B cell (primary cell): Measurements from ENCODE around the gene GAD1. TPM values are rescaled to one million over a fixed set of nuclear protein-coding genes. Genes with fewer than 3 reads are reported as not detected.
A peak's percentile ranks its signal among the peaks of the same experiment; 100 is the strongest.

Source experiments
- ATAC-seq: fragments of 200-7000 bp; cut with Tn5 transposase; one replicate; pipeline ENCODE4 v1.10.0; 2021; ENCODE audit warnings: low read depth, mild to moderate bottlenecking, moderate number of reproducible peaks, moderate library complexity
- CTCF ChIA-PET: fragments of 350-600 bp; sonication (Branson Sonifier 250); formaldehyde crosslinking; loops from one replicate; lab custom pipeline; 2021; ENCODE audit warnings: antibody characterized with exemption, inconsistent platforms; lab: Charles Lee
- POLR2A ChIA-PET: fragments of 350-600 bp; sonication (Branson Sonifier 250); formaldehyde crosslinking; loops from one replicate; lab custom pipeline; 2021; ENCODE audit warnings: antibody characterized with exemption; lab: Charles Lee
- DNase-seq: peaks from one replicate; pipeline ENCODE4 v3.0.0; 2013
- H2AFZ ChIP-seq: 2 replicates; pipeline ENCODE4 v1.6.1; 2012; ENCODE audit warnings: mild to moderate bottlenecking, low read depth, low read length; ENCODE audit not compliant: insufficient read depth, poor library complexity, severe bottlenecking
- H3K27ac ChIP-seq, 2 donors: 1 replicate in 1 of 2; 2 replicates in 1 of 2; pipeline ENCODE4 v1.5.1; 2012 to 2013; ENCODE audit warnings: low read length in 2 of 2, mild to moderate bottlenecking in 2 of 2, moderate library complexity in 1 of 2
- H3K27me3 ChIP-seq, 4 experiments: fragments of 200-600 bp in 1 of 4; sonication (generic) in 1 of 4; replicated peaks in 1 of 4; 1 replicate in 2 of 4; 2 replicates in 2 of 4; pipeline versions ENCODE4 v1.6.1 to v1.7.0; 2013 to 2016; ENCODE audit warnings: low read length in 3 of 4, mild to moderate bottlenecking in 2 of 4, mixed read lengths in 1 of 4, moderate library complexity in 1 of 4; ENCODE audit not compliant: insufficient read depth in 4 of 4, control insufficient read depth in 3 of 4; ENCODE audit errors: control extremely low read depth in 1 of 4
- H3K36me3 ChIP-seq, 2 experiments: replicated peaks in 1 of 2; 1 replicate in 1 of 2; 2 replicates in 1 of 2; pipeline versions ENCODE4 v1.6.1 to v1.7.1; 2013; ENCODE audit warnings: low read length in 1 of 2; ENCODE audit not compliant: insufficient read depth in 2 of 2, control insufficient read depth in 1 of 2; ENCODE audit errors: control extremely low read depth in 1 of 2, extremely low read depth in 1 of 2
- H3K4me1 ChIP-seq, 2 donors: fragments of 200-600 bp in 1 of 2; sonication (generic) in 1 of 2; 1 replicate in 1 of 2; 2 replicates in 1 of 2; pipeline versions ENCODE4 v1.5.1 to v1.6.1; 2013 to 2017; ENCODE audit warnings: low read length in 2 of 2; ENCODE audit not compliant: control insufficient read depth in 2 of 2, insufficient read depth in 2 of 2
- H3K4me2 ChIP-seq: replicated peaks from 2 replicates; pipeline ENCODE3; 2012; ENCODE audit warnings: mild to moderate bottlenecking, low read depth, low read length; ENCODE audit not compliant: poor library complexity, severe bottlenecking
- H3K4me3 ChIP-seq, 5 experiments: fragments of 200-600 bp in 1 of 5; sonication (generic) in 1 of 5; 1 replicate in 3 of 5; 2 replicates in 2 of 5; pipeline versions ENCODE4 v1.5.1 to v1.7.0; 2011 to 2016; ENCODE audit warnings: low read length in 4 of 5, mild to moderate bottlenecking in 4 of 5, low read depth in 2 of 5, control low read depth in 1 of 5, moderate library complexity in 1 of 5; ENCODE audit not compliant: insufficient read depth in 1 of 5; ENCODE audit errors: control extremely low read depth in 1 of 5, extremely low read depth in 1 of 5
- H3K79me2 ChIP-seq: fragments of 200-600 bp; sonication (generic); one replicate; pipeline ENCODE4 v1.6.0; 2016; ENCODE audit warnings: low read length; ENCODE audit not compliant: control insufficient read depth, insufficient read depth
- H3K9ac ChIP-seq: fragments of 200-600 bp; sonication (generic); 2 replicates; pipeline ENCODE4 v1.6.1; 2017; ENCODE audit warnings: mild to moderate bottlenecking, low read length, moderate library complexity
- H3K9me3 ChIP-seq, 3 donors: one replicate each; pipeline versions ENCODE4 v1.6.1 to v1.7.1; 2013; ENCODE audit warnings: low read length in 2 of 3; ENCODE audit not compliant: control insufficient read depth in 2 of 3, insufficient read depth in 1 of 3; ENCODE audit errors: control extremely low read depth in 1 of 3
- H4K20me1 ChIP-seq: 2 replicates; pipeline ENCODE4 v1.6.0; 2012; ENCODE audit warnings: mild to moderate bottlenecking, low read length; ENCODE audit not compliant: insufficient read depth, control insufficient read depth, poor library complexity, severe bottlenecking
- H3K27ac Mint-ChIP-seq: one replicate; pipeline ENCODE4 v1.8.0; 2021; ENCODE audit warnings: mixed read lengths
- H3K27me3 Mint-ChIP-seq: one replicate; pipeline ENCODE4 v1.8.0; 2021; ENCODE audit warnings: mixed read lengths
- H3K4me1 Mint-ChIP-seq: one replicate; pipeline ENCODE4 v1.8.0; 2021; ENCODE audit warnings: mixed read lengths
- H3K4me3 Mint-ChIP-seq: one replicate; pipeline ENCODE4 v1.8.0; 2021; ENCODE audit warnings: mixed read lengths
- H3K9me3 Mint-ChIP-seq: one replicate; pipeline ENCODE4 v1.8.0; 2022; ENCODE audit warnings: mixed read lengths; ENCODE audit not compliant: insufficient read depth
- EZH2 ChIP-seq: IDR thresholded peaks from 2 replicates; pipeline ENCODE4 v1.6.1; 2012; ENCODE audit warnings: borderline replicate concordance, low read depth, mild to moderate bottlenecking, moderate library complexity, low read length; ENCODE audit not compliant: insufficient read depth, poor library complexity, severe bottlenecking
- WGBS: methylation state at CpG from one replicate; pipeline ENCODE4 v1.1.5; 2013; ENCODE audit warnings: missing lambda C conversion rate; ENCODE audit not compliant: insufficient coverage; 5-methylcytosine and 5-hydroxymethylcytosine counted together
- intact Hi-C: fragments of 100-400 bp; cut with micrococcal nuclease; formaldehyde crosslinking; loops from one replicate; pipeline ENCODE4 v1.10.0; 2022
- polyA plus RNA-seq: library from polyadenylated mRNA; depleted of rRNA; stranded (reverse); fragments of >200 nt; gene quantifications from 2 replicates; pipeline ENCODE4 v1.2.3, GENCODE V29; 2012
- total RNA-seq, 2 donors: library from RNA; stranded (reverse); fragments of 120-200 nt in 1 of 2; gene quantifications; 1 replicate in 1 of 2; 2 replicates in 1 of 2; pipeline versions ENCODE4 v1.2.3 to v1.2.4, GENCODE V29; 2013 to 2022
- TF ChIP-seq, protein P1 (sequence below): fragments of 200-600 bp; IDR thresholded peaks from one replicate; pipeline ENCODE4 v1.8.0; 2022; ENCODE audit warnings: antibody characterized with exemption, mild to moderate bottlenecking

GAD1 gene
- total and polyA plus RNA-seq, 2 donors (not counting 1 experiment from before 2014, with no cell fraction given) = not detected

DNA sequence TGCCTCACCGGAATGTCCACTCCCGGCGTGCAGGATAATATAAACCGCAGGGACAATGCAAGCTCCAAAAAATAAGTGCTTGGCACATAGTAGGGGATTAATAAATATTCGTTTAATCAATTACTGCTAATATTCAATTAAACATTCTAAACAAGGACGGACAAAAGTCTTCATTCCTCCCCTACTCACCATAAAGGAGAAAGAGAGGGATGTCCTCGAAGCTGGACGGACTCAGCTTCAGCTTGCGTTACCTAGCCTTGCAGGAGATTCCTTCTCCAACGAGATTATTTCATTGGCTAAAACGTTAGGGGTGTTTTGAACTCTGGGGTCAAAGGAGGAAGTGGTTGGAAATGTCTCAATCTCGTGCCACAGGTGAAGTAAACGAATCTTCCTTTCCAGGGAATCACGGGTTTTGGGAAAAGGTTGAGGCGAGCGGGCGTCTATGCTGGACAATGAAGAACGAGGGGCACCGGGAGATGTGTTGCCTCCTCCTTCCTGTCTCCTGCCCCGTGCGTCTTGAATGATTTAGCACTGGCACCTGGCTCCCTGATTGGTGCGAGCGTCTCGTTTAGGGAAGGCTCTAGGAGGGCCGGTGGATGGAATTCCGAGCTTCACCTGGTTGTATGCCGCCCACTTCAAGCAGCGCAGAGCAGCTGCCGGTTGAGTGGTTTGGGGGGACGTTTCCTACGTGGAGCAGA, 2.0 kb upstream of the GAD1 start:
- Histone ChIP-seq H3K9me3 (peaks cover 0 to 58% (median 2%) of the 10 kb centered on the region in 3 donors), H3K9ac (no peak overlapping the region), H4K20me1 (no peaks in the 10 kb centered on the region), H3K36me3 (no peaks in the 10 kb centered on the region), H3K4me3 (no peak overlapping the region), H3K4me1 (peaks cover 41 to 53% of the 10 kb centered on the region in 2 donors), H3K79me2 (no peaks in the 10 kb centered on the region), H2AFZ (no peak overlapping the region), H3K27ac (no peak overlapping the region), H3K4me2 (peak overlapping the region; percentile 90), H3K27me3 (peaks cover 0 to 69% (median 54%) of the 10 kb centered on the region in 4 experiments)
- intact Hi-C loops = loop anchor here (5.0 to 10.0 kb wide), 5 partner anchors 42 to 1283 kb away; partner anchors contain the start of genes ERICH2 and SP5
- WGBS = 15% methylated on average over 19 of the region's 31 CpGs
- peak; percentile 73 for TF ChIP-seq EZH2
- TF ChIP-seq, protein P1, sequence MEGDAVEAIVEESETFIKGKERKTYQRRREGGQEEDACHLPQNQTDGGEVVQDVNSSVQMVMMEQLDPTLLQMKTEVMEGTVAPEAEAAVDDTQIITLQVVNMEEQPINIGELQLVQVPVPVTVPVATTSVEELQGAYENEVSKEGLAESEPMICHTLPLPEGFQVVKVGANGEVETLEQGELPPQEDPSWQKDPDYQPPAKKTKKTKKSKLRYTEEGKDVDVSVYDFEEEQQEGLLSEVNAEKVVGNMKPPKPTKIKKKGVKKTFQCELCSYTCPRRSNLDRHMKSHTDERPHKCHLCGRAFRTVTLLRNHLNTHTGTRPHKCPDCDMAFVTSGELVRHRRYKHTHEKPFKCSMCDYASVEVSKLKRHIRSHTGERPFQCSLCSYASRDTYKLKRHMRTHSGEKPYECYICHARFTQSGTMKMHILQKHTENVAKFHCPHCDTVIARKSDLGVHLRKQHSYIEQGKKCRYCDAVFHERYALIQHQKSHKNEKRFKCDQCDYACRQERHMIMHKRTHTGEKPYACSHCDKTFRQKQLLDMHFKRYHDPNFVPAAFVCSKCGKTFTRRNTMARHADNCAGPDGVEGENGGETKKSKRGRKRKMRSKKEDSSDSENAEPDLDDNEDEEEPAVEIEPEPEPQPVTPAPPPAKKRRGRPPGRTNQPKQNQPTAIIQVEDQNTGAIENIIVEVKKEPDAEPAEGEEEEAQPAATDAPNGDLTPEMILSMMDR = no peak
- no peak for ATAC-seq
- peak overlapping the region; percentile 32 for H3K4me3 Mint-ChIP-seq
- DNase-seq = peak; percentile 32
- peaks cover 69% of the 10 kb centered on the region for H3K27me3 Mint-ChIP-seq
- CTCF ChIA-PET = interaction anchor here (1.0 to 5.5 kb wide), 4 partner anchors 12 to 454 kb away, joined by 3 to 37 read pairs (median 17); no protein-coding TSS in a partner anchor
- peak overlapping the region; percentile 15 for H3K27ac Mint-ChIP-seq
- POLR2A ChIA-PET = interaction anchor here (0.6 kb wide), 1 partner anchor 345 kb away, joined by 11 read pairs; no protein-coding TSS in a partner anchor
- peaks cover 41% of the 10 kb centered on the region for H3K4me1 Mint-ChIP-seq
- H3K9me3 Mint-ChIP-seq = no peaks in the 10 kb centered on the region

DNA sequence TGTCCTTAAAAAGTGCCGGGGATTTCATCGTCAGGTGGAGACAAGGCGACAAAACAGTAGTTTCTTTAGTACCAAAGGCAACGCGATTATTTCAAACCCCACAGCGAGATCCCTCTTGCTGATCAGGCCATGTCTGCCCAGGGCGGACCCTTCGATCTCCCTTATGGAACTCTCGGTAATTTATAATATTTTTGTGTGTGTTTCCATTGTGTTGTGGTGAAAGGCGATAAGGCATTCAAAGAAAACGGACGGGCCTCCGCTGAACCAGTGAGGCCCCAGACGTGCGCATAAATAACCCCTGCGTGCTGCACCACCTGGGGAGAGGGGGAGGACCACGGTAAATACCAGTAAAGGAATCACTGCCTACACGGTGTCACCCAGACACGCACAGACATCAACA, 1.4 kb upstream of the GAD1 start:
- peak overlapping the region; percentile 26 for H3K27ac Mint-ChIP-seq
- no peak for ATAC-seq
- H3K4me2 ChIP-seq = peak overlapping the region; percentile 90

More for the DNA sequence above, 1.4 kb upstream of the GAD1 start:
- Histone ChIP-seq H3K4me1 (peaks cover 47 to 59% of the 10 kb centered on the region in 2 donors), H3K27me3 (peaks cover 0 to 75% (median 59%) of the 10 kb centered on the region in 4 experiments), H3K9ac (peak overlapping the region; percentile 63), H3K4me3 (peak overlapping the region in 3 of 5 experiments; percentile 45 to 49 (median 46)), H3K27ac (no peak overlapping the region), H2AFZ (peak overlapping the region; percentile 17), H3K79me2 (no peaks in the 10 kb centered on the region), H3K36me3 (no peaks in the 10 kb centered on the region), H3K9me3 (peaks cover 0 to 64% (median 2%) of the 10 kb centered on the region in 3 donors), H4K20me1 (no peaks in the 10 kb centered on the region)
- Mint-ChIP-seq H3K4me3 (peak overlapping the region; percentile 63), H3K27me3 (peaks cover 69% of the 10 kb centered on the region), H3K9me3 (no peaks in the 10 kb centered on the region), H3K4me1 (peaks cover 44% of the 10 kb centered on the region)
- DNase-seq = no peak
- ChIA-PET CTCF (interaction anchor here (1.4 to 5.5 kb wide), 2 partner anchors 10 to 454 kb away, joined by 4 to 37 read pairs; no protein-coding TSS in a partner anchor), POLR2A (no interaction called here)
- 15% methylated on average over 2 of the region's 19 CpGs for WGBS
- TF ChIP-seq, protein P1 = no peak
- no peak for TF ChIP-seq EZH2
- intact Hi-C loops = loop anchor here (5.0 to 10.0 kb wide), 3 partner anchors 43 to 1282 kb away; partner anchors contain the start of gene ERICH2
